Right lobe of liver (tissue), 6 donors: ENCODE results near the gene CDA. TPM values are rescaled to one million over a fixed set of nuclear protein-coding genes. Genes with fewer than 3 reads are reported as not detected.

ENCODE experiments used
- ATAC-seq, 4 donors: fragments of 200-7000 bp; cut with Tn5 transposase; one replicate each; pipeline ENCODE4 v1.9.1; 2020; ENCODE audit warnings: mild to moderate bottlenecking in 4 of 4, moderate library complexity in 4 of 4
- DNase-seq, 3 donors: peaks; one replicate each; pipeline ENCODE4 v3.0.0-alpha.2; 2020
- H3K27ac ChIP-seq, 3 donors: fragments of 200-600 bp; one replicate each; pipeline ENCODE4 v1.8.0; 2022
- H3K27me3 ChIP-seq, 2 donors: fragments of 200-600 bp; one replicate each; pipeline ENCODE4 v1.8.0; 2022
- H3K36me3 ChIP-seq, 4 donors: fragments of 200-600 bp; sonication (generic) in 1 of 4; one replicate each; pipeline versions ENCODE4 v1.5.1 to v1.8.0; 2017 to 2022; ENCODE audit warnings: control low read depth in 1 of 4
- H3K4me1 ChIP-seq, 4 donors: fragments of 200-600 bp; sonication (generic) in 1 of 4; one replicate each; pipeline versions ENCODE4 v1.5.1 to v1.8.0; 2017 to 2022; ENCODE audit warnings: control low read depth in 1 of 4
- H3K4me3 ChIP-seq, 3 donors: fragments of 200-600 bp; one replicate each; pipeline ENCODE4 v1.8.0; 2022
- H3K9me3 ChIP-seq, 4 donors: fragments of 200-600 bp; sonication (generic) in 1 of 4; one replicate each; pipeline versions ENCODE4 v1.5.1 to v1.8.0; 2017 to 2022; ENCODE audit warnings: control low read depth in 1 of 4
- CTCF ChIP-seq, 4 donors: fragments of 200-600 bp in 3 of 4; fragments of 450-650 bp in 1 of 4; IDR thresholded peaks; one replicate each; pipeline versions ENCODE4 v1.5.1 to v1.8.0; 2016 to 2022; ENCODE audit warnings: antibody characterized with exemption in 4 of 4, mild to moderate bottlenecking in 2 of 4
- POLR2A ChIP-seq: fragments of 450-650 bp; IDR thresholded peaks from one replicate; pipeline ENCODE4 v1.6.1; 2017; ENCODE audit warnings: antibody characterized with exemption, mild to moderate bottlenecking
- WGBS: methylation state at CpG from one replicate; pipeline ENCODE4 v1.1.6; 2018; ENCODE audit warnings: low coverage, low lambda C conversion rate; ENCODE audit not compliant: insufficient coverage; ENCODE audit errors: missing lambda C conversion rate; 5-methylcytosine and 5-hydroxymethylcytosine counted together
- intact Hi-C, 2 donors: fragments of 100-400 bp; cut with DNase I; formaldehyde crosslinking; loops; one replicate each; pipeline versions ENCODE4 v1.11.2 to v1.14.1; 2022
- total RNA-seq, 6 experiments: library from RNA; depleted of rRNA in 2 of 6; stranded (reverse); fragments of >200 nt in 2 of 6; fragmentation: NEBNext Ultra II Directional in 3 of 6; extraction: Animal tissue kit (Norgen Biotek cat#: 25700) in 3 of 6; gene quantifications; one replicate each; pipeline versions ENCODE4 v1.1.0 to v1.2.4, GENCODE V29; 2016 to 2023
- donor health status: DM: no; HTN: yes; CAD: no.
- donor health status: DM: no; HTN: no; CAD: no.
- donor health status: DM: no; HTN: no; CAD: no.
- donor health status: DM: no; HTN: yes; CAD: no.
- donor health status: DM: no; HTN: yes; CAD: no.

Gene CDA
- total RNA-seq, 6 experiments from 2014 or later: 12.6 to 33.8 (median 24.5) TPM

- WGBS: 1% methylated on average over 20 of the region's 47 CpGs
- Histone ChIP-seq H3K27ac (no peak within 1 kb of the TSS), H3K4me1 (peaks cover 0 to 9% (median 0%) of the 10 kb centered on the region in 4 donors), H3K36me3 (no peaks in the 10 kb centered on the region), H3K4me3 (no peak within 1 kb of the TSS), H3K27me3 (no peaks in the 10 kb centered on the region), H3K9me3 (no peaks in the 10 kb centered on the region)
- ATAC-seq (peak; percentile 59 to 69 (median 62)), DNase-seq (peak; percentile 43 to 56 (median 55))
- intact Hi-C loops: no loop called here
- TF ChIP-seq CTCF (IDR thresholded peaks at IDR 0.05) (no peak), POLR2A (no peak)
These were observed 36.8 kb upstream of the CDA start, which contains the start of gene FAM43B for GRCh38 chr1:20551945-20552727. Gene FAM43B (plus strand): TSS chr1:20552573. CDS start chr1:20552974, 401 bp downstream.

DNA sequence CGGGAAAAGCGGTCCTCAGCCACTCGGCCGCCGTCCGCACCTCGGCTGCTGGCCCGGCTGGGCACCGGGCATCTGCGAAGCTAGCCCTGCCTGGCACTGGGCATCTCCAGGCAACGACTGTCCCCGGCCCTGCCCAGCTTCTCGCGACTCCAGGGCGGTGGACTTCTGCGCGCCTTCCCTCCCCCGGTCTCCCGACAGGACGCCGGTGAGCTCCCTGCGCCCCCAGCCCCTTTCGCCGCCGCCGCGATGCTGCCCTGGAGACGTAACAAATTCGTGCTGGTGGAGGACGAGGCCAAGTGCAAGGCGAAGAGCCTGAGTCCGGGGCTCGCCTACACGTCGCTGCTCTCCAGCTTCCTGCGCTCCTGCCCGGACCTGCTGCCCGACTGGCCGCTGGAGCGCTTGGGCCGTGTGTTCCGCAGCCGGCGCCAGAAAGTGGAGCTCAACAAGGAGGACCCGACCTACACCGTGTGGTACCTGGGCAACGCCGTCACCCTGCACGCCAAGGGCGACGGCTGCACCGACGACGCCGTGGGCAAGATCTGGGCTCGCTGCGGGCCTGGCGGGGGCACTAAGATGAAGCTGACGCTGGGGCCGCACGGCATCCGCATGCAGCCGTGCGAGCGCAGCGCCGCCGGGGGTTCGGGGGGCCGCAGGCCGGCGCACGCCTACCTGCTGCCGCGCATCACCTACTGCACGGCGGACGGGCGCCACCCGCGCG lies 36.0 kb upstream of the CDA start:
- no peak for TF ChIP-seq POLR2A
- TF ChIP-seq CTCF (IDR thresholded peaks at IDR 0.05): no peak
- DNase-seq: peak in 1 of 3 donors; percentile 53
- Histone ChIP-seq H3K4me3 (no peak overlapping the region), H3K27ac (no peak overlapping the region), H3K27me3 (no peaks in the 10 kb centered on the region), H3K9me3 (no peaks in the 10 kb centered on the region), H3K4me1 (peaks cover 0 to 9% (median 0%) of the 10 kb centered on the region in 4 donors), H3K36me3 (no peaks in the 10 kb centered on the region)
- 0% methylated on average over 1 of the region's 82 CpGs for WGBS
- intact Hi-C loops: no loop called here
- ATAC-seq: peak in 2 of 4 donors; percentile 8 to 11

- no peak overlapping the region for H3K4me3 ChIP-seq
- intact Hi-C loops: no loop called here
These were observed 33.7 kb upstream of the CDA start for GRCh38 chr1:20555025-20555757.

More at GRCh38 chr1:20555025-20555757, 33.7 kb upstream of the CDA start:
- ATAC-seq: peak in 2 of 4 donors; percentile 21 to 22
- no peaks in the 10 kb centered on the region for H3K27me3 ChIP-seq
- H3K36me3 ChIP-seq: no peaks in the 10 kb centered on the region
- WGBS: 30% methylated on average over 2 of the region's 7 CpGs
- TF ChIP-seq POLR2A: no peak
- TF ChIP-seq CTCF (IDR thresholded peaks at IDR 0.05): no peak
- DNase-seq: no peak
- H3K4me1 ChIP-seq: peaks cover 0 to 9% (median 0%) of the 10 kb centered on the region in 4 donors
- no peaks in the 10 kb centered on the region for H3K9me3 ChIP-seq
- H3K27ac ChIP-seq: no peak overlapping the region
